GM21529 (cell line): ENCODE data around the gene RASGEF1B.

Experiments used
- ATAC-seq: cut with Tn5 transposase; IDR thresholded peaks from one replicate; pipeline ENCODE4 v1.9.1; 2021; ENCODE audit not compliant: unreplicated experiment

RASGEF1B gene

DNA sequence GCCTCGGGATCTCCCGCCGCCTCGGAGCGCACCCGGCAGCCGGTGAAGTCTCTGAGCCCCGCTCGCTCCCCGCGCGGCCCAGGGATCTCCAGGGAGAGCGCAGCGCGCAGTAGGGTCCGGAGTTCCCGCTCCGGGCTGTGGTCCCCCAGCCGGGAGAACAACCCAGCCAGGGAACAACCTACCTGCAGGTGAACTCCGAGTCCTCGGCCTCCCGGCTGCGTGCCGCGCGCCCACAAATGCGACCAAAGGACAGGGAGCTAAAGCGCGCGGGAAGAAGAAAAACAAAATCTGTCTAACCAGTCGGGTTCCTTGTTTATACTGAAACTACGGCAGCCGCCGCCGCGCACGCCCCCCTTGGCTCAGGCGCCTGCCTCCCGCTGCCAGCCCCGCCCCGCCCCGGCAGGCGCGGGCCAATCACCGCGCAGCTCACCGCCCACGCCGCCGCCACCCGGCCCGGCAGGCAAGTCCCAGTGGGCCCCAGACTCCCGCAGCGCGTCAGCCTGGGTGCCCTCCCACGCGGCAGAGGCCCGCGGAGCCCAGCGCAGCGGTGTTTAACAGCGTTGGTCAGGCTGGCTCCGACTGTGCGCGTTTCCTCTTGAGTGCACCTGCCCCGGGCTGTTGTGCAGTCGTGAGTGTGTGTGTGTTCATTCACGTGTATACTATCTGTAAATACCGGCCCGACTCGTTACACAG lies at the start of gene RASGEF1B:
RASGEF1B (minus strand) TSS at position 320 of the 693 bp plus-strand sequence. CDS start 12,399 bp downstream, outside the sequence.
- ATAC-seq: peak; percentile 92

DNA sequence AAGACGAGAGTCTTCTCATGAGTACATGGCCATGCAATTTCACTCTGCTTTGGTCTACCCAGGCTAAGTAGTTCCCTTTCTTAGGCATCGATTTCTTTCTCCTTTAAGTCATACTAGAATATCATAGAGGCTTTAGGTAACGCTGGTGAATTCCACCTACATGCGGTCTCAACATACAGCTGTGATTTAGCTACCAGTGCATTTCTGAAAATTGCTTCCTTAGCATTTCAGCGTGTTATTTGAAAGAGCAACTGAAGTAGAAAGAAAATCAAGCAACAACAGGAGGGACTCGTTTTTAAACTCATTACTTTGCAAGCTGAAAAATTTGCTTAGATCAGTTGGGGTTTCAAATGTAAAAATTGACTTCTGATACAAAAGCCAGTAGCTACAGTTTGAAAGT lies 48.1 kb upstream of the RASGEF1B start:
- ATAC-seq: no peak

DNA sequence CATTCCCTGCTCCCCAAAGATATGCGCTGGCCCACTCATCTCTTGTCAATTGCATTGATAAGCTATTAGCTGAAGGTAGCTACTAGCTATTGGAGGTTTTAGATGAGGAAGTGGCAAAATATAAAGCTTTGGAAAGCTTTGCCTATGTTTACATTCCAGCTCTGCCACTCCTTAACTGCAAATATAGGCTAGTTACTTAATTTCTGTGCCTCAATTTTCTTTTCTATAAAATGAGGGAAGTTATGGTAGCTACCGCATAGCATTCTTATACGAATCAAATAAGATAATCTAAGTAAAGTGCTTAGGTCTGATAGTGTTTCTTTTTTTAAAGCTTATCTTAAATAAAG lies 47.7 kb upstream of the RASGEF1B start:
- ATAC-seq: no peak

DNA sequence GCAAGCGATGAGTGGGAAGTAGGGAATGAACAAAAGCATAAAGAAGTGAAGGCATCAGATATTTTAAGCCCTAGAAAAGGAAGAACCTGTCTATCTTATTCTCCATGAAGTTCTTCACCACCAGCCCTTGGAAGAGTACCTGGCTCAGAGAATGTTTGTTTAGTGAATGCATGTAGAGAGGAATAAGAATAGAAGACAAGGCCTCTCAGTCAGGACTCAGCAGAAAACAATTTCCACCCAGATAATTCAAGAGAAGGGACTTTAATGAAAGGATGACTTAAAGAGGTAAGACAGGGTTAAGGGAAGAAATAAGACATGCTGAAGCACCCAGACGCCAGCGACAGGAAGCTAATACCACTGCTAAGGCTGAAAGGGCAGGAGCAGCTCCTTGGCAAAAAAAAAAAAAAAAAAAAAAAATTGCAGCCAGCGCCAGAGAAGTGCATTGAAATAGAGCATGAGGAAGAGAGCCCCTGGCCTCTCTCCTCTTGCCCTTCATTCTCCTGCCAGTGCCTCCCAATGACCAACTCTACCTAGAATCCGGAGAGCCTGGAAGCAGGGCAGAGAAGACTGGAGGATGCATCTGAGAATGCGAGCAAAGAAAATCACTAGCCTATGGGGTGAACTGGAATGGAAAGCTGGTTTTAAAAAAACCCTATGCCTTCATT lies 47.2 kb upstream of the RASGEF1B start:
- no peak for ATAC-seq

DNA sequence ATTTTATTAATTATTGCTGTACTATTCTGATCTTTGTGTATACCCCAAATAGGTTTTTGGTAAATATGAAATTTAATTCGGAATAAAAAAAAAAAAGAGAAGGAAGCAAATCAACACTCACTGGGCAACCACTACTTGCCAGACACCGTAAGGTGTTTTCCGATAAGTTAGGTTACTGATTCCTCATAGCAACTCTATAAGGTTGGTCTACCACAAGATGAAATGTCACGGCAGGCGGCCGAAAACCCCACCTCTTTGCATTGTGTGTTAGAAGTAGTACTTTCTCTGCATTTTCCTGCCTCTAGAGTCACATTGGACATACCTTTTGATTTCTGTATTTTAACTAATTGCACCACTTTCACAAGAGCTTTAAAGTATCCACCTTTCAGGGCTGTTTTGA lies 44.5 kb upstream of the RASGEF1B start:
- ATAC-seq: no peak

DNA sequence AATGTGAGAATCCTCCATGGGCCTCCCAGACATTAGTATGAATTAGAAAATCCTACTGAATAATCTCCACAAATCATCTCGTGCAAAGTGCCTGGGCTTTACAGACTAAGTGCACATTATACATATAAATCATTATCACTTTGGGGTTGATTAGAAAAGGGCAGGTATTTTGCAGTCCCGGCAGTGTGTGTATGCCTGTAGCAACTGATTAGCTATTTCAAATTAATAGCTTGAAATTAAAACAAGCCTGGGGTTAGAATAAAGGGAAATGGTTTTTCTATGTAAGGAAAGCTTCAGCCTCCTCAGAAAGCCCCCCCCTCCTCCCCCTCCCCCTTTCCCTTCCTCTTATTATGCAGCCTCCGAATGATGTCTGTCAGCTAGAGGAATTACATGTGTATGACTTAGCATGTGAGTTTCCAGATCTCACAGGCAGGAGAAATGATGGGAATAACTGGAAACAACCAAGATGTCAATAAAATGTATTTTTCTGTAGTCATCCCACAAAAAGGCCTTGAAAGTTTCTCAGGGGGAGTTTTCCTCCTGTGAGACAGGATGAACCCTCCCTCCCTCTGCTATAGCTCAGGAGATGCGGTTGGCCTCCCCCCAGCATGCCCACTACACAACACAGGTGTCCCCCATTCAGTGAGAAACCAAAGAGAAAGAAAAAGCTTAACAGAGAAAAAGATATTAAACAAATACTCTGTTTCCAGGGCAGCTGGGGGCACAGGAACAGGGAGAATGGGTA lies 41.2 kb upstream of the RASGEF1B start:
- ATAC-seq: no peak

DNA sequence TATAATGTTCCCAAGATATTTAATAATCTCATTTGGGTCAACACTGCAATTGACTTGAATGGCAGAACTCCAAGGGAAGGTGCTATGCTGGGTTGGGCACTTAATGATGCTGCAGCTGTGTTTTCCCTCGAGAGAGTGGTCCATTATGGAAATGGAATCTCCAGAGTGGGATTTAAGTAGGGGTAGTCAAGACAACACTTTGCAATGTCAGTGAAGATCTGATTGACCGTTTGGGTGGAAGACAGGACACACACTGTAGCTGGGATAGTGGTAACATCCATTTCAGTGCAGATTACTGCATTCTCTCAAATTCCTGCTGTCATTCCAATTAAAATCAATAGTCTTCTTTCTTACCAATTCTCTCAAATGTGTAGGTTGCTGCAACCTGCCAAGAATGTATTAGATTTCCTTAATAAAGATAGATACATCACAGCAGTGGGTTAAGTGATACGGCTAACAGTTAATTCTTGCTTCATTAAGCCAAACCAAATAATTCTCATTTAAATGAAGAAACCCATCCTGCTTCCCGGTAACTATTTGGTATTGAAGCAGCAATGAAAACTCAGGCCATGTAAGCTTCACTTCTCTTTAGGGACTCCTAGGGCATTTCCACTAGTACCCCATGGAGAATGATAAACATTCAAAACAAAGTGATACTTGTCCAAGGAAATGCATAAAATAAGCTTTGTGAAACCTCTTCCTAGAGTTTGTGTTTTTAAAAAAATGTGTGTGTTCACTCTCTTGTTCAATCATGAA lies 40.5 kb upstream of the RASGEF1B start:
- ATAC-seq: no peak

DNA sequence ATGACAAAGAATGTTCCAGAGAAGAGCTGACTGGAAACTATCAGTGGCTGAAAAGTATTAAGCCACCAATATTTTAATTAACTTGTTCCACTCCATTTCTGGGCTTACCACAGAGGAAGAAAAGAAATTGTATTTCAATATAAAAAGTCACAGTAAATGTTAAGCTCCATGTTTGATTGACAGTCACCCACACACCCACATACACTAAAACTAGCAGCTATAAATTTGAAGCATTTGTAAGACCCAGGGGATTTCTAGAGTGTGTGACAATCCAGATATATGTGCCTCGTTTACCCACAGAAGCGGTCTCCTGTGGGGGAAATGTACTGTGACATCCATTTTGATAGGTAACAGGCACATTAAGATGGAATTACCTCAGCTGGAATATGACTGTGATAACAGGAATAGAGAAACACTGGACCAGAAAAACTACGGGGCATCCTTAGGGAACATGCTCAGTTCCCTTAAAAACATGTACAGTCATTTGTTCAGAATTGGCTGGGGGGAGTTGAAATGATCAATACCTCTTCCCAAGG lies 39.0 kb upstream of the RASGEF1B start:
- no peak for ATAC-seq

DNA sequence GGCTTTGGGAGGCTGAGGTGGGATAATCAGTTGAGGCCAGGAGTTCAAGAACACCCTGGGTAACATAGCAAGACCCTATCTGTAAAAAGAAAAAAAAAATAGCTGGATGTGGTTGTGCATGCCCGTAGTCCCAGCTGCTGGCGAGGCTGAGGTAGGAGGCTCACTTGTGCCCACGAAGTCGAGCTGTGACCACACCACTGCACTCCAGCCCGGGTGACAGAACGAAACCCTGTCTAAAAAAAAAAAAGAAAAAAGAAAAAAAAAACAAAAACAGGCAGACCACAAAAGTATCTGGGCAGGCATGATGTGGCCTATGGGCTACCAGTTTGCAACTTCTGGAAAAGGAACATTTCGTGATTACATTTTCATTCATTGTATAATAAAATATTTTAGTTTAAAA lies 38.1 kb upstream of the RASGEF1B start:
- ATAC-seq: no peak

DNA sequence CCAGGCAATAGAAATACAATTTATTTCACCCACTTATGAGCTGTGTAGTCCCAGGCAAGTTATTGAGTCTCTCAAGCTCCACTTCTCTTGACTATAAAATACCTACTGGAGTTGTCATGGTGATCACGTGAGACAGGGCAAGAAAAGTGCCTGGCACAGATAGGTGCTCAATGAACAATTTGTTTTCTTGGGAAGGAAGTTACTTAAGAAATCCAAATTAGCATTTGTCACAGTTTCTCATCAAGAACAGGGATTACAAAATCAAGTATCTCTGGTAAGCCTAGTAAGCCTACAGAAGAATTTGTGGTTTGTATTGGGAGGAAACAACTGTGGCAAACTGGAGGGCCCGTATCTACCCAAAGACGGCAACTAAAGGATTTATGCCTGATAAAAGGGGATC lies 37.5 kb upstream of the RASGEF1B start:
- no peak for ATAC-seq

DNA sequence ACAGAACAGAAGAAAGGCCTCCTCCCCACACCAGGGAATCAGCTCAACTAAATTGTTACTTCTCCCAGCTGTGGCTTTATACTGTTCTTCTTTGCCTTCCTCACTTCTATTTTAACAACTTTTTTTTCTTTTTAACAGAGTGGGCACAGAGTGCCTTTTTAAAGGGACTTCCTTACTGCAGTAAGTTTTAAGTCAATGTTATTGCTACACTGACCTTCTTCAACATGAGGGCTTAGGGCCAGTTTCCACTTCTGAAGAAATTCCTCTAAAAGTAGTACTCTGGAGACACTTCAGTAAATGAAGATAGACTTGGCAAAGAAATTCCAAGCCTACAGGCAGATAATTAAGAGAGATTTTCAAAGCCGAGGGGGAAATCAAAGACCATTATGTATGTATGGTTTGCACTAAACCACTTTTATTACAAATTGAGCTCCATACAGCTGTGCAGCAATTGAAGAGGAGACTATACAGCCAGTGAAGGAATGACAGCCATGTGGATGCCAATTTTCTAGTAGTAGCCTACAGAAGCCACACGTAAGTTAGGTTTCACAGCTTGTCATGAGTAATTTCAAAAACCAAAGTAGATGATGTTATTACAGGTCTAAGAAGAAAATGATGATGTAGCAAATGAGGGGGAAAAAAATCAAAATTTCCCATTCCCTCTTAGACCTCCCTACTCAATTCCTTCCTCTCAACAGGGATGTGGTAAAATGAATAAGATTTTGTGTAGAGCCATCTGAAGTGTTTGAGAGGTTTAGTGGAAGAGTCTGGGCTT lies 36.9 kb upstream of the RASGEF1B start:
- ATAC-seq: no peak

DNA sequence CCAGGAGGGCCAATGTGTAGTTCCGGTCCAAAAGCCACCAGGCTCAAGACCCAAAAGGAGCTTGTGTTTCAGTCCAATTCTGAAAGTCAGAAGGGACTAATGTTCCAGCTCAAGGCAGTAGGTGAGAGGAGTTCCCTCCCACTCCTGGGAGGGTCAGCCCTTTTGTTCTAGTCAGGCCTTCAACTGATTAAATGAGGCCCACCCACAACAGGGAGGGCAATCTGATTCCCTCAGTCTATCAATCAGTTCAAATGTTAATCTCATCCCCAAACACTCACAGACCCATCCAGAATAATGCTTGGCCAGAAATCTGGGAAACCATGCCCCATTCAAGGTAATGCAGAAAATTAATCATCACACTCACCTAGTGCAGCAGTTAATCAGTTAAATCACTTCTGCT lies 35.8 kb upstream of the RASGEF1B start:
- no peak for ATAC-seq

DNA sequence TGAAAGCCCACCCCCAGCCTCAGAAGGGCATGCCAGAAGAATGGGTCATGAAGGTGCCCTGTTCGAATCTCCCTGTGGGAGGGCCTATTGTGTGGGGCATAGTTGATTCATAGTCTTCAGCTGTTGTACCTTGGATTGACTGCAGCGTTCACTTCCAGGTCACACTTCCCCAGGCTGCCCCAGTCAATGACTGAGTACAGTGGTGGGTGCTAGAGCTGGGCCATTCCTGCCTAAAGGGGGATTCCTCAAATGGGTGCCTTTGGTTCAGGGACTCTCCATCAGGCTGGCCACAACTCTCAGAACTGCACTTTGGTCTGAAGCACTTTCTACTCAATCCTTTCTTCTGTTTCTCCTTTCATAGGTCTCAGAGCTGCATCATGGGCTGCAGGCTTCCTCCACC lies 35.0 kb upstream of the RASGEF1B start:
- peak; percentile 70 for ATAC-seq

DNA sequence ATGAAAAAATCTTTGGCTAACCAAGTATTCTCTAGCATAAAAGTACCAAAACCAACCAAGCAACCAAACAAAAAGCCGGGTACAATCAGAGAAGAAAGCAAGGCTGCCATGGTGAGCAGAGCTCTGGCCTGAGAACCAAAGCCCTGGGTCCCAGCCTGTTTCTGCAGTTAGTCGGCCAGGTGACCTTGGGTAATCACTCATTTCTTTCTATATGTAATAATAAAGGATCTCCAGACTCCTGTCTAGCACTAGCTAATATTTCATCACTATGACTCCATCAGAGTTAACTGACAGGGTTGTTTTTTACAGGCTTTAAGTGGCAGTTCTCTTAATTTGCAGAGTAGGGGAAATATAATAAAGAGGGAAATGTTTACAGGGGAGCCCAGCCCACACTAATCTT lies 34.0 kb upstream of the RASGEF1B start:
- ATAC-seq: no peak

DNA sequence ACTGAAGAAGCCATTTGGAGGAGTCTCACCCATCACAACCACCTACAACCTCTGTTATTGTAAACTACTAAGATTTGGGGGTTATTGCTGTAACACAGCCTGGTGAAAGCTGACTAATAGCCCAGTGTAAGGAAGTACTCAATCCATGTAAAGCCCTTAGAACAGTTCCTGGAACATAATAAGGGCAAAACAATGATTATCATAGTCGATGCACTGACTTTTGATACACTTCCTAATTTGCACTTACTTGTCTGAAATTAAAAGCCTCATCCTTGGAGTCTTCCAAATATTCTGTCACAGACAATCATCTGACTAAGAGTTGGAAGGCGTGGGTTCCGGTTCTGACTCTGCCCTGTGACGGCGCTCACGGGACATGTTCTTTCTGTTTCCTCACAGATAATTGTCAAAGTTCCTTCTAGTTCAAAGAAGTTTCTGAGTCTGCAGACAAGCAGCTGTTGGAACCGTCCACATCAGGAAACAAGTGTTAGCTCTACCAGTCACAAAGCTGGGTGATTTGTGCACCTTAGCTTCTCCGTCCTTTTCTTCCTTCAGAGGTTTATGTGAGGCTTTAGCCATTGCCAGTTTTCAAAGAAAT lies 33.4 kb upstream of the RASGEF1B start:
- ATAC-seq: peak; percentile 55

DNA sequence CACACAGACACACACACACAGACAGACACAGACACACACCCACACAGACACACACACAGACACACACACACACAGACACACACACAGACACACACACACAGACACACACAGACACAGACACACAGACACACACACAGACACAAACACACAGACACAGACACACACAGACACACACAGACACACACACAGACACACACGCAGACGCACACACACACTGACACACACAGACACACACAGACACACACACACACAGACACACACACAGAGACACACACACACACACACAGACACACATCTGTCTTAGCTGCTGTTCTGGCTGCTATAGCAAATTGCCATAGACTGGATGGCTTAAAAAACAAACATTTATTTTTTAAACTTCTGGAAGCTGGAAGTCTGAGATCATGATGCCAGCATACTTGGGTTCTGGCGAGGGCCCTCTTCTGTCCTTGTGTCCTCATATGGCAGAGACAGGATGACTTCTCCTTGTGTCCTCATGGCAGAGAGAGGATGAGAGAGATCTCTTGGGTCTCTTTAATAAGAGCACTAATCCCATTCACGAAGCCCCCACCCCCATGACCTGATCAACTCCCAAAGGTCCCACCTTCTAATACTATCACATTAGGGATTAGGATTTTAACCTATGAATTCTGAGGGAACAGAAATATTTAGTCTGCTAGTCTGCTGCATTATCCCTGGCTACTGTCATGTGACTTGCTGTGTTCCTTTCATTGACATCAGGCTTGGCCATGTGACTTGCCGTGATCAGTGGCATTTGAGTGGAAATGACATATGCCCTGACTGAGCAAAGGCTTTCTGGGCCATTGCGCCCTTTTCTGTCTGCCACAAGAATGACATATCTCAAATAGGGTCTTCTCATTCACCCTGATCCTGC lies 32.7 kb upstream of the RASGEF1B start:
- no peak for ATAC-seq

DNA sequence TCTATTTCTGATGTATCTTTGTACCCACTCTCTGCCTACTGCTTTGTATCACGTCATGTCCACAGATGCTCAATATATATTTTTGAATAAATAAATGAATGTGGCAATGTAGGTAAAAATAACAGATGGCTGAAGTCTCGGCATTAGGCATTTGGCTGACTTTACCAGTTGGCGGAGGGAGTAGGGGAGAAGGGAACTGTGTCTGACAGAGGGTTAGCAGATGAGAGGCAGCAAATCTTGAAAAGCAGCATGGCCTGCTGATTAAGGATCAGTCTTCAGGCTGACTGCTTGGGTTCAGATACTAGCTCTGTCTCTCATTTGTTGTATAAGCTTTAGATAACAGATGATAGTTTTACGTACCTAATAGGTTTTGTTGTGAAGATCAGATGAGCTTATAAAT lies 31.9 kb upstream of the RASGEF1B start:
- ATAC-seq: no peak

DNA sequence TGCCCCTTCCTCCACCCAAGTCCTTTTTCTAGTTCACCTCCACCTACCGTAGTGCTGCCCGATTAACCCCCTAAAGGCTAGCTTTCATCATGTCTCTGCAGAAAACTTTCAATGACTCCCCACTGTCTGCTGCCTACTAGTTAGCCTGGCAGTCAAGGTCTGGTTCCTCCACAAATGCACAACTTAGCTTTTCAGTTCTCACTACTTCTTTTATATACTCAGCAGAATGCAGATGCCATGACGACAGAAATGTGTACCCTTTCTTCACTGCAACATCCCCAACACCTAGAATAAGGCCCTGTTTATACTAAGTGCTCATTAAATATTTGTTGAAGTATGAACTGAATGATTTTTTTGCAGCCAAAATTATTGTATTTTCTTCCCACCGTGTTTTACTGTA lies 30.9 kb upstream of the RASGEF1B start:
- ATAC-seq: no peak

DNA sequence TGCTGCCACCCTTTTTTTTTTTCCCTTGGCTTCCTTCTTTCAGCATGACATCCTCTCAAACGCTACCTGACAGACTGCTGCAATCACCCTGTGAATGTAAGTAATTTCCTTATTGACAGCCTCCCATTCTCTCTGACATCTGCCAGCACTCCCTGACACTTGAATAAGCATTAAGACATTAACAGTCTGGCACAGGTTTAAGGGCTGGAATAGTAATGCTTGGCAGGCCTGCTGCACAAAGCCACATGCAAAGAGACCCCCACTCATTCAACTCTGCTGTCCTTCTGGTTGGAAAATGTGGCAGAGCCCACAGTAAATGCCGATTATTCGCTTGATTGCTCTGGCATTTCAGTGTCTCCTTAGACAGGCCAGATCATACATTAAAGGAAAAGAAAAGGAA lies 28.1 kb upstream of the RASGEF1B start:
- ATAC-seq: no peak
